Measurements from ENCODE around the gene SOX12. TPM values are rescaled to one million over a fixed set of nuclear protein-coding genes. Genes with fewer than 3 reads are reported as not detected.
"Not testable (repeated sequence)": the region's sequence is repeated elsewhere in the genome, so short reads cannot be mapped to it uniquely, and the experiment has no call there.

Gene SOX12
- total RNA-seq, 2 donors from 2014 or later = 5.2 to 8.3 TPM

GRCh38 chr20:348972-349841 is 23.9 kb downstream of the SOX12 start:
- Mint-ChIP-seq H3K4me3 (no peak overlapping the region), H3K27ac (no peak overlapping the region), H3K4me1 (peaks cover 16% of the 10 kb centered on the region), H3K27me3 (peaks cover 6% of the 10 kb centered on the region), H3K36me3 (ENCODE audit: low read depth) (peaks cover 4% of the 10 kb centered on the region)
- no peak for DNase-seq
- no peak for ATAC-seq
- H3K9me3 ChIP-seq (ENCODE audit: control insufficient read depth, low read length, poor library complexity, severe bottlenecking) = no peaks in the 10 kb centered on the region

DNA sequence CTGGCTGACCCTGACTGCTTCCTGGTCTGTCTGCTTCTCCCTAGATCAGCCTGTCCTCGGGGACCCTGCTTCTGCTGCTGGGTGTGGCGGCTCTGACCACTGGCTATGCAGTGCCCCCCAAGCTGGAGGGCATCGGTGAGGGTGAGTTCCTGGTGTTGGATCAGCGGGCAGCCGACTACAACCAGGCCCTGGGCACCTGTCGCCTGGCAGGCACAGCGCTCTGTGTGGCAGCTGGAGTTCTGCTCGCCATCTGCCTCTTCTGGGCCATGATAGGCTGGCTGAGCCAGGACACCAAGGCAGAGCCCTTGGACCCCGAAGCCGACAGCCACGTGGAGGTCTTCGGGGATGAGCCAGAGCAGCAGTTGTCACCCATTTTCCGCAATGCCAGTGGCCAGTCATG is 27.8 kb downstream of the SOX12 start:
- Mint-ChIP-seq H3K4me3 (no peak overlapping the region), H3K27ac (no peak overlapping the region), H3K27me3 (peaks cover 11% of the 10 kb centered on the region), H3K36me3 (ENCODE audit: low read depth) (peaks cover 3% of the 10 kb centered on the region), H3K4me1 (peaks cover 10% of the 10 kb centered on the region)
- no peaks in the 10 kb centered on the region for H3K9me3 ChIP-seq (ENCODE audit: control insufficient read depth, low read length, poor library complexity, severe bottlenecking)
- DNase-seq (no peak), ATAC-seq (no peak)

DNA sequence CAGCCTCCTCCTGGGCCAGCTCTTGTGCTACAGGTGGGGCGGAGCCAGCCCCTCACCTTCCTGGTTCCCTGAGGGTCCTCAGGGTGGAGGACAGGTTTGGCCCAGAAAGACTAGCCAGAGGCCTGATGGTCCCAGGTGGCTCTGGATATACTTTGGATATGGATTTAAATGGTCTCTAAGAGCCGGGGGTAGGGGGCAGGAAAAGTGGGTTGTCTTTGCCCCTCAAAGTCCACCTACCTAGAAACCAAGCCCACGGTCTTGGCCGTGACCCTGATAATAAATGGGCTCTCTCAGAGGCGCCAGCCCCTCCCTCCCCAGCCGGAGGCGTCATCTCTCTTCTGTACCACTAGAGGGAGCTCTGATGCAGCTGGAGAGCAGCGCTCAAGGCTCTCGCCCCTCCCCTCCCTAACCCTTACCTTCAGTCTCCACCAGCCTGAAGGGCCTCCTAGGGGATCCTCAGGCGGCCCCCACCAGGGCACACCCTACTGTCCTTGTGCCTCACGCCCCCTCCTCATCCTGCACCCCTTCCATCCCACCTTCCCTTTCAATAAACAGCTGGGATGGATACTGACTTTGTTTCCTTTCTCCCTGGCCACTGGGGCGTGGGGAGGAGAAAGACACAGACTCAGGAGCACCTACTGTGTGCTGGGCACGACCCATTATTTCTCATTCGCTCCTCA is 29.1 kb downstream of the SOX12 start:
- H3K36me3 Mint-ChIP-seq (ENCODE audit: low read depth) = no peaks in the 10 kb centered on the region
- no peaks in the 10 kb centered on the region for H3K9me3 ChIP-seq (ENCODE audit: control insufficient read depth, low read length, poor library complexity, severe bottlenecking)
- peak; percentile 100 for ATAC-seq
- no peak overlapping the region for H3K4me3 Mint-ChIP-seq
- peak; percentile 56 to 78 (median 65) for DNase-seq
- peaks cover 9% of the 10 kb centered on the region for H3K27me3 Mint-ChIP-seq
- H3K4me1 Mint-ChIP-seq = peaks cover 5% of the 10 kb centered on the region
- H3K27ac Mint-ChIP-seq = no peak overlapping the region

DNA sequence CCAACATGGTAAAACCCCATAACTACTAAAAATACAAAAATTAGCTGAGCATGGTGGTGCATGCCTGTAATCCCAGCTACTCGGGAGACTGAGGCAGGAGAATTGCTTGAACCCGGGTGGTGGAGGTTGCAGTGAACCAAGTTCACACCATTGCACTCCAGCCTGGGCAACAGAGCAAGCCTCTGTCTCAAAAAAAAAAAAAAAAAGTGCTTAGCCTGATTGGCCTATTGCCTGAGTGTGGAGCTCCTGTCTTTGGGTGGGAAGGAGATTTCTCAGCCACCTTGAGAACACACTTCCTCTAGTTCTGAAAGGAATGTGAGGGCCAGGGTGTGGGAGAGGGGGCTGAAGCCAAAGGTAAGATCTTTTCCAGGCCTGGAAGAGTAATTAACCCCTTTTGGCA is 30.8 kb downstream of the SOX12 start:
- peaks cover 10% of the 10 kb centered on the region for H3K27me3 Mint-ChIP-seq
- not testable (repeated sequence) for H3K27ac Mint-ChIP-seq; DNase-seq; ATAC-seq; H3K4me1 Mint-ChIP-seq; H3K4me3 Mint-ChIP-seq; H3K9me3 ChIP-seq (ENCODE audit: control insufficient read depth, low read length, poor library complexity, severe bottlenecking); H3K36me3 Mint-ChIP-seq (ENCODE audit: low read depth)

GRCh38 chr20:356745-357144 is 31.4 kb downstream of the SOX12 start:
- no peak overlapping the region for H3K27ac Mint-ChIP-seq
- no peaks in the 10 kb centered on the region for H3K9me3 ChIP-seq (ENCODE audit: control insufficient read depth, low read length, poor library complexity, severe bottlenecking)
- ATAC-seq = no peak
- peaks cover 5% of the 10 kb centered on the region for H3K4me1 Mint-ChIP-seq
- no peak overlapping the region for H3K4me3 Mint-ChIP-seq
- H3K27me3 Mint-ChIP-seq = peaks cover 10% of the 10 kb centered on the region
- H3K36me3 Mint-ChIP-seq (ENCODE audit: low read depth) = no peaks in the 10 kb centered on the region
- no peak for DNase-seq

GRCh38 chr20:358891-359555 is 33.7 kb downstream of the SOX12 start:
- no peaks in the 10 kb centered on the region for H3K9me3 ChIP-seq (ENCODE audit: control insufficient read depth, low read length, poor library complexity, severe bottlenecking)
- H3K27me3 Mint-ChIP-seq = peaks cover 10% of the 10 kb centered on the region
- H3K4me1 Mint-ChIP-seq = peaks cover 7% of the 10 kb centered on the region
- H3K36me3 Mint-ChIP-seq (ENCODE audit: low read depth) = no peaks in the 10 kb centered on the region
- H3K27ac Mint-ChIP-seq = no peak overlapping the region
- ATAC-seq (no peak), DNase-seq (no peak)
- H3K4me3 Mint-ChIP-seq = no peak overlapping the region

DNA sequence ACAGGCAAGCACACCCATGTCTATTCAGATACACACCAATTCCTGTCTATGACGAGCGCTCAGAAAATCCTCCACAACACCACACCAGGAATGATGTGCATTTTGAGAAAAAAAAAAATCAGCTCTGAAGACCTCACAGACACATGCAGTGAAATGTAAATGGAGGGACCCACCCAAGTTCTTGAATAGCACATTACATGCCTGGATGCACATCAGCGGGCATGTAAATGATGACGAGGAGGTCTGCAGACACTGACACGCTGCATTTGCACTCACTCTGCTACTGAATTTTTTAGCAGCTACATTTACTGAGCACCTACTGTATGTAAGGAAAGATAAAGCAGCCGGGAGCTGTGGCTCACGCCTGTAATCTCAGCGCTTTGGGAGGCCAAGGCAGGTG is 36.2 kb downstream of the SOX12 start:
- no peaks in the 10 kb centered on the region for H3K9me3 ChIP-seq (ENCODE audit: control insufficient read depth, low read length, poor library complexity, severe bottlenecking)
- Mint-ChIP-seq H3K27me3 (peaks cover 10% of the 10 kb centered on the region), H3K27ac (no peak overlapping the region), H3K4me1 (peaks cover 24% of the 10 kb centered on the region), H3K36me3 (ENCODE audit: low read depth) (no peaks in the 10 kb centered on the region), H3K4me3 (no peak overlapping the region)
- ATAC-seq = no peak
- no peak for DNase-seq

- DNase-seq (no peak), ATAC-seq (peak; percentile 36)
- Mint-ChIP-seq H3K4me1 (peaks cover 23% of the 10 kb centered on the region), H3K4me3 (peak overlapping the region; percentile 36), H3K36me3 (ENCODE audit: low read depth) (no peaks in the 10 kb centered on the region), H3K27ac (peak overlapping the region; percentile 70), H3K27me3 (peaks cover 5% of the 10 kb centered on the region)
- H3K9me3 ChIP-seq (ENCODE audit: control insufficient read depth, low read length, poor library complexity, severe bottlenecking) = no peaks in the 10 kb centered on the region
Observed at GRCh38 chr20:362271-363254, 37.2 kb downstream of the SOX12 start.

DNA sequence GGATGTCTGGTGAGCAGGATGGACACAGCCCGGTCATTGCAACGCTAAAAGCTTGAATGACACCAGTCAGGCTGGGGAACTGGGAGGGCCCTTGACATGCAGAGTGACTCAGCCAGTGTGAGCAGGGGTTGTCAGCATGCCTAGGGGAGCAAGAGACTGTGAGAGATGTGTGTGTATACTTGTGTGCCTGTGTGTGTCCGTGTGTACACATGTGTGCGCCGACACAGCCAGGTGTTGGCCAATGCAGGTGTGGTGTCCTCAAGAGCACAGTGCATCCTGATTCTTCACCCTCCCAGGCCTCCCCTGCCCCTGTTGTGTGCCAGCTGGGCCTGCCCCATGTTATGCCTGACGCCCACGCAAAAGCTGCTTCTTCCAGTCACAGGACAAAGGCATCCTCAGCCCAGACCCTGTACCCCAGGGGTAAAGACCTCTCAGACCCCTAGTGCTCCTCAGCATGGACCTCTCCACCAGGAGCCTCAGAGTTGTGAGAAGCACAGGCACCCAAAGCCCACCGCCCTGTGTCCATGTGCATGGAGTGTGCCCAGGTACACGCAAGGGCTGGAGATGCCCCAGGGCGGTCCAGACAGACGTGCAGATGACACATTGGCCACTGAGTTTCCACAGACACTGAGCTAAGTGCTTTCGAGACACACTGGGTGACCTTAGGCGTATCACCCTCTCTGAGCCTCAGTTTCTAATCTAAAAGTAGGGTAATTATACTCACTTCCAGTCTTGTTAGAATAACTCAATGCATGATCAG is 38.1 kb downstream of the SOX12 start:
- no peak for ATAC-seq
- no peaks in the 10 kb centered on the region for H3K36me3 Mint-ChIP-seq (ENCODE audit: low read depth)
- peaks cover 5% of the 10 kb centered on the region for H3K27me3 Mint-ChIP-seq
- no peak overlapping the region for H3K27ac Mint-ChIP-seq
- DNase-seq = no peak
- no peaks in the 10 kb centered on the region for H3K9me3 ChIP-seq (ENCODE audit: control insufficient read depth, low read length, poor library complexity, severe bottlenecking)
- H3K4me1 Mint-ChIP-seq = peaks cover 23% of the 10 kb centered on the region
- H3K4me3 Mint-ChIP-seq = no peak overlapping the region

GRCh38 chr20:364905-365794 is 39.8 kb downstream of the SOX12 start:
- DNase-seq = no peak
- H3K9me3 ChIP-seq (ENCODE audit: control insufficient read depth, low read length, poor library complexity, severe bottlenecking) = no peaks in the 10 kb centered on the region
- ATAC-seq = no peak
- Mint-ChIP-seq H3K4me1 (peaks cover 30% of the 10 kb centered on the region), H3K27ac (peak overlapping the region; percentile 51), H3K4me3 (peak overlapping the region; percentile 53), H3K27me3 (peaks cover 2% of the 10 kb centered on the region), H3K36me3 (ENCODE audit: low read depth) (peaks cover 2% of the 10 kb centered on the region)

- ATAC-seq = no peak
Observed at GRCh38 chr20:366041-366718, 40.8 kb downstream of the SOX12 start.

More at GRCh38 chr20:366041-366718, 40.8 kb downstream of the SOX12 start:
- Mint-ChIP-seq H3K4me1 (peaks cover 32% of the 10 kb centered on the region), H3K27me3 (peaks cover 4% of the 10 kb centered on the region), H3K27ac (peak overlapping the region; percentile 51), H3K4me3 (peak overlapping the region; percentile 61), H3K36me3 (ENCODE audit: low read depth) (peaks cover 2% of the 10 kb centered on the region)
- DNase-seq = no peak
- H3K9me3 ChIP-seq (ENCODE audit: control insufficient read depth, low read length, poor library complexity, severe bottlenecking) = no peaks in the 10 kb centered on the region

All from T-helper 17 cell (primary cell).